ENCODE results near the gene ZBTB25. TPM values are rescaled to one million over a fixed set of nuclear protein-coding genes. Genes with fewer than 3 reads are reported as not detected.

ZBTB25 gene
- total RNA-seq, 1 experiment from 2014 or later, result 19.0 TPM

GRCh38 chr14:64475585-64476273 lies 27.9 kb downstream of the ZBTB25 start:
- 0 out of 2 replicates have a peak, but pooled peaks cover 3% of the 10 kb centered on the region for H4K20me1 ChIP-seq (ENCODE audit: insufficient read depth)
- H3K79me2 ChIP-seq (ENCODE audit: insufficient read depth, low read length), result no peaks in the 10 kb centered on the region
- RAD21 ChIA-PET (ENCODE audit: low non-redundant PET in 1 of 2, low total read pairs in 2 of 2, uncharacterized antibody in 2 of 2, unreplicated experiment in 2 of 2), result no interaction called here
- no peaks in the 10 kb centered on the region for H3K36me3 ChIP-seq (ENCODE audit: control insufficient read depth in 1 of 2, insufficient read depth in 2 of 2, low read length in 2 of 2)
- no peak overlapping the region for H3K27ac ChIP-seq (ENCODE audit: low read depth, low read length)
- CTCF ChIA-PET, result interaction anchor here (1.5 kb wide), 1 partner anchor 132 kb away, joined by 6 read pairs; no protein-coding TSS in a partner anchor
- no peak overlapping the region for H3K9ac ChIP-seq (ENCODE audit: low read length)
- TF ChIP-seq FOSL1 (IDR thresholded peaks at IDR 0.05; ENCODE audit: low read depth), result no peak
- no peak for TF ChIP-seq SRF (IDR thresholded peaks at IDR 0.05; ENCODE audit: low read depth)
- TF ChIP-seq, protein P1, sequence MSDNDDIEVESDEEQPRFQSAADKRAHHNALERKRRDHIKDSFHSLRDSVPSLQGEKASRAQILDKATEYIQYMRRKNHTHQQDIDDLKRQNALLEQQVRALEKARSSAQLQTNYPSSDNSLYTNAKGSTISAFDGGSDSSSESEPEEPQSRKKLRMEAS (IDR thresholded peaks at IDR 0.05), result no peak
- no peak for TF ChIP-seq CBX3 (IDR thresholded peaks at IDR 0.05; ENCODE audit: low read depth)
- TF ChIP-seq JUND (IDR thresholded peaks at IDR 0.05), result no peak
- TF ChIP-seq ZNF274 (IDR thresholded peaks at IDR 0.05; ENCODE audit: low read depth, low read length), result no peak
- no peak for TF ChIP-seq YY1 (IDR thresholded peaks at IDR 0.05; ENCODE audit: extremely low read depth, insufficient replicate concordance, low read depth, low read length)
- no peak for TF ChIP-seq CTCF (IDR thresholded peaks at IDR 0.05 in 2 of 3, conservative IDR thresholded peaks at IDR 0.05 in 1 of 3; ENCODE audit: borderline replicate concordance in 1 of 3, insufficient read depth in 1 of 3, low read depth in 2 of 3, low read length in 2 of 3)
- no TSS peak for BruUV-seq (replicated peaks)
- POLR2A ChIA-PET, result no interaction called here
- H2AFZ ChIP-seq (ENCODE audit: low read depth, low read length, poor library complexity, severe bottlenecking), result no peak overlapping the region
- no peak for DNase-seq (ENCODE audit: low read depth, low spot score)
- no peak overlapping the region for H3K4me2 ChIP-seq (ENCODE audit: low read length)
- no peaks in the 10 kb centered on the region for H3K9me2 ChIP-seq (ENCODE audit: insufficient read depth)
- intact Hi-C loops (cut with micrococcal nuclease), result loop anchor here (10.0 kb wide), 1 partner anchor 461 kb away; no protein-coding TSS in a partner anchor
- no peak for ATAC-seq
- H3K4me1 ChIP-seq (ENCODE audit: control insufficient read depth in 1 of 2, insufficient read depth in 2 of 2, low read length in 2 of 2), result no peaks in the 10 kb centered on the region
- H3K9me3 ChIP-seq (ENCODE audit: control insufficient read depth in 1 of 2, insufficient read depth in 1 of 2, low read depth in 1 of 2, low read length in 2 of 2), result no peaks in the 10 kb centered on the region
- H3K27me3 ChIP-seq (ENCODE audit: insufficient read depth, low read length), result no peaks in the 10 kb centered on the region
- no peak overlapping the region for H3K4me3 ChIP-seq (replicated peaks in 1 of 2; ENCODE audit: low read depth in 1 of 2, low read length in 2 of 2)

All from HCT116 (cell line).